ENCODE results near the gene STX19.
A peak's percentile ranks its signal among the peaks of the same experiment; 100 is the strongest.

The STX19 gene

GRCh38 chr3:94028093-94028837 is at the start of gene STX19:
Gene STX19, minus strand, starts transcription at chr3:94028597. Its CDS starts 13,328 bp downstream, at chr3:94015269.
- Mint-ChIP-seq H3K4me1 (ENCODE audit: low read depth) (no peaks in the 10 kb centered on the region), H3K4me3 (no peak within 1 kb of the TSS), H3K9me3 (no peaks in the 10 kb centered on the region), H3K27ac (no peak within 1 kb of the TSS), H3K36me3 (ENCODE audit: low read depth) (no peaks in the 10 kb centered on the region), H3K27me3 (no peaks in the 10 kb centered on the region)
- intact Hi-C loops (cut with micrococcal nuclease): no loop called here

GRCh38 chr3:94076055-94076454 is 47.7 kb upstream of the STX19 start:
- Mint-ChIP-seq H3K4me3 (no peak overlapping the region), H3K27ac (no peak overlapping the region), H3K9me3 (peaks cover 9% of the 10 kb centered on the region), H3K36me3 (ENCODE audit: low read depth) (peaks cover 74% of the 10 kb centered on the region), H3K4me1 (ENCODE audit: low read depth) (peaks cover 65% of the 10 kb centered on the region), H3K27me3 (no peaks in the 10 kb centered on the region)
- intact Hi-C loops (cut with micrococcal nuclease): no loop called here

GRCh38 chr3:94071713-94072284 is 43.4 kb upstream of the STX19 start:
- peaks cover 72% of the 10 kb centered on the region for H3K36me3 Mint-ChIP-seq (ENCODE audit: low read depth)
- intact Hi-C loops (cut with micrococcal nuclease): no loop called here
- H3K9me3 Mint-ChIP-seq: peaks cover 18% of the 10 kb centered on the region
- no peak overlapping the region for H3K4me3 Mint-ChIP-seq
- peaks cover 44% of the 10 kb centered on the region for H3K4me1 Mint-ChIP-seq (ENCODE audit: low read depth)
- H3K27ac Mint-ChIP-seq: no peak overlapping the region
- H3K27me3 Mint-ChIP-seq: no peaks in the 10 kb centered on the region

GRCh38 chr3:94070341-94070911 is 42.0 kb upstream of the STX19 start:
- Mint-ChIP-seq H3K4me3 (no peak overlapping the region), H3K9me3 (peaks cover 19% of the 10 kb centered on the region), H3K36me3 (ENCODE audit: low read depth) (peaks cover 65% of the 10 kb centered on the region), H3K27me3 (no peaks in the 10 kb centered on the region), H3K27ac (no peak overlapping the region), H3K4me1 (ENCODE audit: low read depth) (peaks cover 54% of the 10 kb centered on the region)
- intact Hi-C loops (cut with micrococcal nuclease): no loop called here

GRCh38 chr3:94069194-94069813 is 40.9 kb upstream of the STX19 start:
- Mint-ChIP-seq H3K27ac (no peak overlapping the region), H3K27me3 (no peaks in the 10 kb centered on the region), H3K9me3 (peaks cover 19% of the 10 kb centered on the region), H3K4me3 (no peak overlapping the region), H3K36me3 (ENCODE audit: low read depth) (peaks cover 58% of the 10 kb centered on the region), H3K4me1 (ENCODE audit: low read depth) (peaks cover 55% of the 10 kb centered on the region)
- intact Hi-C loops (cut with micrococcal nuclease): loop anchor here (1.0 kb wide), 1 partner anchor 65 kb away; no protein-coding TSS in a partner anchor

GRCh38 chr3:94066506-94067500 is 38.4 kb upstream of the STX19 start:
- H3K27ac Mint-ChIP-seq: no peak overlapping the region
- no peak overlapping the region for H3K4me3 Mint-ChIP-seq

GRCh38 chr3:94065819-94066480 is 37.6 kb upstream of the STX19 start:
- Mint-ChIP-seq H3K27ac (no peak overlapping the region), H3K4me1 (ENCODE audit: low read depth) (peaks cover 42% of the 10 kb centered on the region), H3K27me3 (no peaks in the 10 kb centered on the region), H3K9me3 (peaks cover 11% of the 10 kb centered on the region), H3K36me3 (ENCODE audit: low read depth) (peaks cover 44% of the 10 kb centered on the region), H3K4me3 (no peak overlapping the region)
- intact Hi-C loops (cut with micrococcal nuclease): no loop called here

More at GRCh38 chr3:94066506-94067500, 38.4 kb upstream of the STX19 start:
- H3K27me3 Mint-ChIP-seq: no peaks in the 10 kb centered on the region
- H3K36me3 Mint-ChIP-seq (ENCODE audit: low read depth): peaks cover 50% of the 10 kb centered on the region
- peaks cover 11% of the 10 kb centered on the region for H3K9me3 Mint-ChIP-seq
- intact Hi-C loops (cut with micrococcal nuclease): no loop called here
- H3K4me1 Mint-ChIP-seq (ENCODE audit: low read depth): peaks cover 42% of the 10 kb centered on the region

GRCh38 chr3:94065122-94065521 is 36.7 kb upstream of the STX19 start:
- peak overlapping the region; percentile 40 for H3K4me3 Mint-ChIP-seq
- H3K4me1 Mint-ChIP-seq (ENCODE audit: low read depth): peaks cover 42% of the 10 kb centered on the region
- H3K27me3 Mint-ChIP-seq: no peaks in the 10 kb centered on the region
- peak overlapping the region; percentile 100 for H3K27ac Mint-ChIP-seq
- intact Hi-C loops (cut with micrococcal nuclease): no loop called here
- peaks cover 11% of the 10 kb centered on the region for H3K9me3 Mint-ChIP-seq
- peaks cover 46% of the 10 kb centered on the region for H3K36me3 Mint-ChIP-seq (ENCODE audit: low read depth)

GRCh38 chr3:94064243-94064860 is 36.0 kb upstream of the STX19 start:
- Mint-ChIP-seq H3K27me3 (no peaks in the 10 kb centered on the region), H3K4me1 (ENCODE audit: low read depth) (peaks cover 42% of the 10 kb centered on the region), H3K27ac (peak overlapping the region; percentile 100), H3K36me3 (ENCODE audit: low read depth) (peaks cover 51% of the 10 kb centered on the region), H3K4me3 (peak overlapping the region; percentile 94), H3K9me3 (peaks cover 11% of the 10 kb centered on the region)
- intact Hi-C loops (cut with micrococcal nuclease): no loop called here

GRCh38 chr3:94063496-94064119 is 35.2 kb upstream of the STX19 start:
- Mint-ChIP-seq H3K4me1 (ENCODE audit: low read depth) (peaks cover 42% of the 10 kb centered on the region), H3K4me3 (peak overlapping the region; percentile 94), H3K36me3 (ENCODE audit: low read depth) (peaks cover 55% of the 10 kb centered on the region), H3K27ac (peak overlapping the region; percentile 100), H3K27me3 (no peaks in the 10 kb centered on the region), H3K9me3 (peaks cover 11% of the 10 kb centered on the region)
- intact Hi-C loops (cut with micrococcal nuclease): no loop called here

- intact Hi-C loops (cut with micrococcal nuclease): loop anchor here (1.0 kb wide), 1 partner anchor 82 kb away; the partner anchor contains the start of gene ARL13B
- peaks cover 50% of the 10 kb centered on the region for H3K36me3 Mint-ChIP-seq (ENCODE audit: low read depth)
- peaks cover 42% of the 10 kb centered on the region for H3K4me1 Mint-ChIP-seq (ENCODE audit: low read depth)
- H3K27me3 Mint-ChIP-seq: no peaks in the 10 kb centered on the region
- peak within 1 kb of the TSS; percentile 100 for H3K27ac Mint-ChIP-seq
- H3K4me3 Mint-ChIP-seq: peak within 1 kb of the TSS; percentile 94
- H3K9me3 Mint-ChIP-seq: peaks cover 11% of the 10 kb centered on the region
Observed at GRCh38 chr3:94062513-94063404, 34.4 kb upstream of the STX19 start, which contains the start of the genes DHFR2 and NSUN3. Gene DHFR2, minus strand, starts transcription at chr3:94062916. Its CDS starts 1,405 bp downstream, at chr3:94061511. Gene NSUN3, plus strand, starts transcription at chr3:94063061. Its CDS starts 66 bp downstream, at chr3:94063127.

Data from dendritic cell treated with granulocyte-macrophage colony-stimulating factor and Interleukin-4, amounts not matched to agents 40 ng/mL and 50 ng/mL, for 4 days (primary cell).